NOMO-1 (cell line): ENCODE data around the gene HOXA5.

Experiments used
- DNase-seq, 2 experiments: peaks; one replicate each; lab custom pipeline; 2025; ENCODE audit not compliant: unreplicated experiment in 2 of 2; lab: John Stamatoyannopoulos, UW

The HOXA5 gene

GRCh38 chr7:27172315-27172774, 28.9 kb upstream of the HOXA5 start:
- no peak for DNase-seq

- no peak for DNase-seq
Measured at GRCh38 chr7:27171637-27172314, 28.3 kb upstream of the HOXA5 start.

GRCh38 chr7:27171325-27171636, 27.8 kb upstream of the HOXA5 start:
- peak in 1 of 2 experiments; percentile 28 for DNase-seq

- DNase-seq, result no peak
Measured at GRCh38 chr7:27170426-27171324, 27.2 kb upstream of the HOXA5 start.

- peak; percentile 53 to 55 for DNase-seq
Measured at GRCh38 chr7:27169658-27170425, 26.4 kb upstream of the HOXA5 start.

GRCh38 chr7:27168265-27168947, 24.9 kb upstream of the HOXA5 start:
- DNase-seq, result peak; percentile 56 to 72

- no peak for DNase-seq
Measured at GRCh38 chr7:27167916-27168264, 24.4 kb upstream of the HOXA5 start.

- peak in 1 of 2 experiments; percentile 43 for DNase-seq
Measured at GRCh38 chr7:27166531-27167505, 23.3 kb upstream of the HOXA5 start.

GRCh38 chr7:27165996-27166530, 22.6 kb upstream of the HOXA5 start:
- no peak for DNase-seq

GRCh38 chr7:27165089-27165995, 21.9 kb upstream of the HOXA5 start, which contains the start of gene HOXA9:
Gene HOXA9, minus strand, starts transcription at chr7:27165537. Its CDS starts 80 bp downstream, at chr7:27165457.
- DNase-seq, result peak; percentile 83 to 87

GRCh38 chr7:27164367-27165088, 21.0 kb upstream of the HOXA5 start:
- DNase-seq, result peak in 1 of 2 experiments; percentile 49

- peak in 1 of 2 experiments; percentile 49 for DNase-seq
Measured at GRCh38 chr7:27164045-27164366, 20.5 kb upstream of the HOXA5 start.

- no peak for DNase-seq
Measured at GRCh38 chr7:27163288-27164044, 20.0 kb upstream of the HOXA5 start.

GRCh38 chr7:27162561-27163287, 19.2 kb upstream of the HOXA5 start:
- no peak for DNase-seq

GRCh38 chr7:27161721-27162560, 18.5 kb upstream of the HOXA5 start:
- no peak for DNase-seq
